Smooth muscle cell (in vitro differentiated cells): ENCODE results near the gene RAB3D. TPM values are rescaled to one million over a fixed set of nuclear protein-coding genes. Genes with fewer than 3 reads are reported as not detected.
"Not testable (repeated sequence)": the region's sequence is repeated elsewhere in the genome, so short reads cannot be mapped to it uniquely, and the experiment has no call there.

ENCODE experiments used
- DNase-seq: peaks from one replicate; lab custom pipeline; 2025; ENCODE audit not compliant: unreplicated experiment; lab: John Stamatoyannopoulos, UW
- H2AFZ ChIP-seq: fragments of 200-600 bp; sonication (generic); 2 replicates; pipeline ENCODE4 v1.6.0; 2016; ENCODE audit warnings: antibody characterized with exemption, low read depth, mild to moderate bottlenecking
- H3F3A ChIP-seq: fragments of 200-600 bp; sonication (generic); 2 replicates; pipeline ENCODE4 v1.6.0; 2017; ENCODE audit warnings: antibody characterized with exemption, low read depth
- H3K27ac ChIP-seq: fragments of 200-600 bp; sonication (generic); 2 replicates; pipeline ENCODE4 v1.5.1; 2016; ENCODE audit warnings: low read depth, mild to moderate bottlenecking
- H3K27me3 ChIP-seq: fragments of 200-600 bp; sonication (generic); 2 replicates; pipeline ENCODE4 v1.6.1; 2016; ENCODE audit warnings: low read depth, mild to moderate bottlenecking
- H3K36me3 ChIP-seq: fragments of 200-600 bp; sonication (generic); 2 replicates; pipeline ENCODE4 v1.5.1; 2016; ENCODE audit warnings: low read depth
- H3K4me1 ChIP-seq: fragments of 200-600 bp; sonication (generic); 2 replicates; pipeline ENCODE4 v1.5.1; 2016; ENCODE audit warnings: low read depth
- H3K4me2 ChIP-seq: fragments of 200-600 bp; sonication (generic); 2 replicates; pipeline ENCODE4 v1.6.0; 2016; ENCODE audit warnings: mild to moderate bottlenecking
- H3K4me3 ChIP-seq: fragments of 200-600 bp; sonication (generic); 2 replicates; pipeline ENCODE4 v1.5.1; 2016; ENCODE audit warnings: mild to moderate bottlenecking
- H3K79me2 ChIP-seq: fragments of 200-600 bp; sonication (generic); 2 replicates; pipeline ENCODE4 v1.6.0; 2016; ENCODE audit warnings: low read depth, mild to moderate bottlenecking
- H3K9ac ChIP-seq: fragments of 200-600 bp; sonication (generic); 2 replicates; pipeline ENCODE4 v1.6.0; 2016; ENCODE audit warnings: low read depth
- H3K9me3 ChIP-seq: fragments of 200-600 bp; sonication (generic); replicated peaks from 2 replicates; pipeline ENCODE4 v1.5.1; 2016; ENCODE audit warnings: low read depth
- H4K20me1 ChIP-seq: fragments of 200-600 bp; sonication (generic); 2 replicates; pipeline ENCODE4 v1.6.0; 2016; ENCODE audit warnings: low read depth
- CTCF ChIP-seq: fragments of 200-600 bp; sonication (generic); IDR thresholded peaks from 2 replicates; pipeline ENCODE4 v1.5.1; 2017; ENCODE audit warnings: borderline replicate concordance, mild to moderate bottlenecking, antibody characterized with exemption; ENCODE audit not compliant: insufficient read depth, poor library complexity, severe bottlenecking
- WGBS: methylation state at CpG from one replicate; pipeline ENCODE4 v1.1.7; 2016; ENCODE audit warnings: low lambda C conversion rate; 5-methylcytosine and 5-hydroxymethylcytosine counted together
- polyA plus RNA-seq: library from polyadenylated mRNA; unstranded; fragments of >200 nt; fragmentation: Nextera tagmentation; extraction: Ambion mirVana; gene quantifications from 2 replicates; pipeline ENCODE4 v1.2.1, GENCODE V29; 2016
- total RNA-seq: library from RNA; depleted of rRNA; stranded (reverse); fragments of >200 nt; gene quantifications from 2 replicates; pipeline ENCODE4 v1.2.3, GENCODE V29; 2014

Gene RAB3D
- total and polyA plus RNA-seq, 2 experiments from 2014 or later, result 7.3 to 11.0 TPM

GRCh38 chr19:11335449-11336146 is 3.9 kb downstream of the RAB3D start:
- peaks cover 6% of the 10 kb centered on the region for H3K36me3 ChIP-seq
- no peaks in the 10 kb centered on the region for H3K4me1 ChIP-seq
- WGBS, result 99% methylated on average over 17 of the region's 17 CpGs
- no peak overlapping the region for H2AFZ ChIP-seq
- H3K27me3 ChIP-seq, result no peaks in the 10 kb centered on the region
- H3K9me3 ChIP-seq, result no peaks in the 10 kb centered on the region
- no peaks in the 10 kb centered on the region for H3F3A ChIP-seq
- no peak overlapping the region for H3K4me2 ChIP-seq
- H3K79me2 ChIP-seq, result no peaks in the 10 kb centered on the region
- no peaks in the 10 kb centered on the region for H4K20me1 ChIP-seq
- no peak for TF ChIP-seq CTCF
- H3K9ac ChIP-seq, result no peak overlapping the region
- H3K27ac ChIP-seq, result no peak overlapping the region
- no peak overlapping the region for H3K4me3 ChIP-seq
- no peak for DNase-seq

GRCh38 chr19:11333838-11334237 is 5.6 kb downstream of the RAB3D start:
- not testable (repeated sequence) for H3K4me3 ChIP-seq, H3K27ac ChIP-seq, DNase-seq, H3K9me3 ChIP-seq, H3K79me2 ChIP-seq, H3K36me3 ChIP-seq, H3K27me3 ChIP-seq, H2AFZ ChIP-seq, H3K4me2 ChIP-seq, H4K20me1 ChIP-seq, H3K9ac ChIP-seq, H3K4me1 ChIP-seq, H3F3A ChIP-seq
- WGBS, result 90% methylated on average over 9 of the region's 9 CpGs

- no peak overlapping the region for H3K4me2 ChIP-seq
- H3K4me1 ChIP-seq, result no peaks in the 10 kb centered on the region
- no peaks in the 10 kb centered on the region for H3K79me2 ChIP-seq
- DNase-seq, result no peak
- H3F3A ChIP-seq, result no peaks in the 10 kb centered on the region
- H2AFZ ChIP-seq, result no peak overlapping the region
- H3K36me3 ChIP-seq, result peaks cover 6% of the 10 kb centered on the region
- TF ChIP-seq CTCF, result no peak
- H3K9ac ChIP-seq, result no peak overlapping the region
- H3K9me3 ChIP-seq, result no peaks in the 10 kb centered on the region
- no peak overlapping the region for H3K4me3 ChIP-seq
- H3K27ac ChIP-seq, result no peak overlapping the region
- H3K27me3 ChIP-seq, result no peaks in the 10 kb centered on the region
- no peaks in the 10 kb centered on the region for H4K20me1 ChIP-seq
- WGBS, result 98% methylated on average over 5 of the region's 5 CpGs
Observed at GRCh38 chr19:11332822-11333221, 6.6 kb downstream of the RAB3D start.

GRCh38 chr19:11331502-11331901 is 8.0 kb downstream of the RAB3D start:
- WGBS, result 92% methylated on average over 4 of the region's 4 CpGs
- Histone ChIP-seq H3K4me2 (no peak overlapping the region), H2AFZ (no peak overlapping the region), H3K9ac (no peak overlapping the region), H3F3A (no peaks in the 10 kb centered on the region), H3K27me3 (no peaks in the 10 kb centered on the region), H3K79me2 (no peaks in the 10 kb centered on the region), H4K20me1 (no peaks in the 10 kb centered on the region), H3K36me3 (peaks cover 6% of the 10 kb centered on the region), H3K9me3 (no peaks in the 10 kb centered on the region), H3K4me3 (no peak overlapping the region), H3K4me1 (no peaks in the 10 kb centered on the region), H3K27ac (no peak overlapping the region)
- no peak for TF ChIP-seq CTCF
- no peak for DNase-seq
